Heart left ventricle (tissue), 16 donors: ENCODE results near the gene KPNB1. TPM values are rescaled to one million over a fixed set of nuclear protein-coding genes. Genes with fewer than 3 reads are reported as not detected.

ENCODE experiments used
- ATAC-seq, 4 donors: fragments of 200-7000 bp; cut with Tn5 transposase; one replicate each; pipeline ENCODE4 v1.9.1; 2020 to 2022; ENCODE audit warnings: moderate library complexity in 4 of 4, mild to moderate bottlenecking in 3 of 4, moderate number of reproducible peaks in 1 of 4
- DNase-seq, 5 donors: peaks; one replicate each; pipeline ENCODE4 v3.0.0-alpha.2; 2020
- H3K27ac ChIP-seq, 12 donors: fragments of 200-600 bp; sonication (generic) in 4 of 12; one replicate each; pipeline versions ENCODE4 v1.5.0 to v1.8.0; 2016 to 2022; ENCODE audit warnings: mild to moderate bottlenecking in 2 of 12
- H3K27me3 ChIP-seq, 9 donors: fragments of 200-600 bp; sonication (generic) in 2 of 9; one replicate each; pipeline versions ENCODE4 v1.5.1 to v1.8.0; 2016 to 2022; ENCODE audit warnings: mild to moderate bottlenecking in 3 of 9
- H3K36me3 ChIP-seq, 9 donors: fragments of 200-600 bp; sonication (generic) in 2 of 9; one replicate each; pipeline versions ENCODE4 v1.5.0 to v1.8.0; 2018 to 2022; ENCODE audit warnings: mild to moderate bottlenecking in 2 of 9
- H3K4me1 ChIP-seq, 12 donors: fragments of 200-600 bp; sonication (generic) in 4 of 12; one replicate each; pipeline versions ENCODE4 v1.5.0 to v1.8.0; 2016 to 2022; ENCODE audit warnings: mild to moderate bottlenecking in 3 of 12
- H3K4me3 ChIP-seq, 12 donors: fragments of 200-600 bp; sonication (generic) in 4 of 12; one replicate each; pipeline versions ENCODE4 v1.5.0 to v1.8.0; 2017 to 2022; ENCODE audit warnings: mild to moderate bottlenecking in 9 of 12, moderate library complexity in 4 of 12
- H3K9me3 ChIP-seq, 12 donors: fragments of 200-600 bp; sonication (generic) in 4 of 12; one replicate each; pipeline versions ENCODE4 v1.5.0 to v1.8.0; 2016 to 2022; ENCODE audit warnings: mild to moderate bottlenecking in 1 of 12
- CTCF ChIP-seq, 12 donors: fragments of 200-600 bp; sonication (generic) in 4 of 12; IDR thresholded peaks; one replicate each; pipeline versions ENCODE4 v1.5.0 to v1.8.0; 2018 to 2022; ENCODE audit warnings: antibody characterized with exemption in 12 of 12, mild to moderate bottlenecking in 5 of 12
- POLR2A ChIP-seq, 2 donors: fragments of 450-650 bp; IDR thresholded peaks; one replicate each; pipeline ENCODE4 v1.6.1; 2017; ENCODE audit warnings: antibody characterized with exemption in 2 of 2, mild to moderate bottlenecking in 2 of 2, moderate library complexity in 2 of 2
- WGBS, 4 donors: extraction: QIAGEN DNeasy Blood & Tissue Kit in 2 of 4; methylation state at CpG; one replicate each; pipeline versions ENCODE4 v1.1.5 to v1.1.7; 2013 to 2018; 5-methylcytosine and 5-hydroxymethylcytosine counted together
- intact Hi-C, 10 donors: fragments of 100-400 bp; cut with DNase I; formaldehyde crosslinking; loops; one replicate each; pipeline versions ENCODE4 v1.11.1 to v1.14.2; 2022
- polyA plus RNA-seq, 2 donors: library from polyadenylated mRNA; stranded (reverse); fragments of 200-250 nt; gene quantifications; one replicate each; pipeline ENCODE4 v1.2.3, GENCODE V29; 2013
- total RNA-seq, 9 donors: library from RNA; depleted of rRNA in 2 of 9; stranded (reverse); fragments of >200 nt in 2 of 9; fragmentation: NEBNext Ultra II Directional in 3 of 9; extraction: Animal tissue kit (Norgen Biotek cat#: 25700) in 3 of 9; gene quantifications; one replicate each; pipeline versions ENCODE4 v1.1.0 to v1.2.4, GENCODE V29; 2016 to 2023
- donor health status: ischemic (EF 13 %, LVEDD 7.1; RV severe dilation, severe dysfunction).
- donor health status: healthy with polysubstance abuse.
- donor health status: DM: no; HTN: yes; CAD: no.
- donor health status: DM: no; HTN: no; CAD: no.
- donor health status: ischemic (EF 25% LVEDD 6.9; RV normal size, moderate dysfunction).
- donor health status: ischemic (EF 25% LVEDD 5.7; RV mildly dilated, moderate dysfunction).
- donor health status: healthy.
- donor health status: DM: yes; HTN: yes; CAD: no.
- donor health status: ischemic (EF 35%, LVEDD 5.7; RV mildly dilated, moderate dysfunction).
- donor health status: nonischemic (EF 11% LVEDD 7.7; RV severe dilation, severe dysfunction).
- donor health status: DM: yes; HTN: yes; CAD: no.
- donor health status: PGD.
- donor health status: ischemic (EF 29% LVEDD 5.4; RV normal size, mild dysfunction).
- donor health status: nonischemic (EF 23%, LVEDD 6.1; RV moderate dilation, normal function).

The KPNB1 gene
- total and polyA plus RNA-seq, 11 donors, result 30.7 to 236 (median 174) TPM

- Histone ChIP-seq H3K27ac (peak overlapping the region in 1 of 12 donors; percentile 77), H3K4me1 (peaks cover 0 to 71% (median 43%) of the 10 kb centered on the region in 12 donors), H3K36me3 (peaks cover 0 to 55% (median 51%) of the 10 kb centered on the region in 9 donors), H3K27me3 (no peaks in the 10 kb centered on the region), H3K4me3 (peak overlapping the region in 2 of 12 donors; percentile 83 to 94), H3K9me3 (no peaks in the 10 kb centered on the region)
- TF ChIP-seq CTCF (IDR thresholded peaks at IDR 0.05) (no peak), POLR2A (IDR thresholded peaks at IDR 0.05) (no peak)
- intact Hi-C loops, result loop anchor here in 1 of 10 donors (5.0 kb wide), 1 partner anchor 41 kb away; the partner anchor contains the start of gene TBKBP1
- DNase-seq (no peak), ATAC-seq (no peak)
- WGBS, 4 donors, result 57 to 59% (median 58%) methylated on average over 2 of the region's 2 CpGs
Measured at GRCh38 chr17:47651704-47652103, 2.0 kb downstream of the KPNB1 start.

GRCh38 chr17:47652570-47652969, 2.9 kb downstream of the KPNB1 start:
- H3K4me1 ChIP-seq, result peaks cover 0 to 63% (median 43%) of the 10 kb centered on the region in 12 donors
- peak overlapping the region in 1 of 12 donors; percentile 77 for H3K27ac ChIP-seq
- H3K36me3 ChIP-seq, result peaks cover 0 to 64% (median 59%) of the 10 kb centered on the region in 9 donors
- DNase-seq, result no peak
- ATAC-seq, result no peak
- WGBS, 4 donors, result 88 to 90% (median 90%) methylated on average over 6 of the region's 6 CpGs
- TF ChIP-seq CTCF (IDR thresholded peaks at IDR 0.05) (no peak), POLR2A (IDR thresholded peaks at IDR 0.05) (no peak)
- no peak overlapping the region for H3K4me3 ChIP-seq
- intact Hi-C loops, result loop anchor here in 1 of 10 donors (5.0 kb wide), 1 partner anchor 40 kb away; the partner anchor contains the start of gene TBKBP1
- H3K9me3 ChIP-seq, result no peaks in the 10 kb centered on the region
- H3K27me3 ChIP-seq, result no peaks in the 10 kb centered on the region

DNA sequence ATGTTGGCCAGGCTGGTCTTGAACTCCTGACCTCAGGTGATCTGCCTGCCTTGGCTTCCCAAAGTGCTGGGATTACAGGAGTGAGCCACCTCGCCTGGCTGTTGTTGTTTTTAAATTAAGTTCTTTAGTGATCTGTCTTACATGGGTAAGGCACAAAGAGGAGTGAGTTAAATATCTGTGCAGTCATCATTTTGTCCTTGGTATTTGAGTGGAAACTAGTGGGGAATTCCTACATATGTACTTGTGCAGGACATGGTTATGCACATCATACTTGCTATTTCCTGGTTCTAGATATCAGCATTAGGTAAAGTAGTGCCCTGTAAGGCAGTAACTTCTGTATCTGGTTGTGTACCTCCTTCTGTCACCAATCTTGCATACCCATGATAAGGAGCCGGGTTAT, 3.7 kb downstream of the KPNB1 start:
- TF ChIP-seq POLR2A (IDR thresholded peaks at IDR 0.05) (no peak), CTCF (IDR thresholded peaks at IDR 0.05) (no peak)
- DNase-seq (no peak), ATAC-seq (no peak)
- Histone ChIP-seq H3K36me3 (peaks cover 0 to 72% (median 68%) of the 10 kb centered on the region in 9 donors), H3K27ac (no peak overlapping the region), H3K4me3 (no peak overlapping the region), H3K4me1 (peaks cover 0 to 56% (median 41%) of the 10 kb centered on the region in 12 donors), H3K9me3 (no peaks in the 10 kb centered on the region), H3K27me3 (no peaks in the 10 kb centered on the region)
- WGBS, 4 donors, result 47 to 69% (median 65%) methylated on average over 2 of the region's 2 CpGs
- intact Hi-C loops, result loop anchor here in 1 of 10 donors (5.0 kb wide), 1 partner anchor 39 kb away; the partner anchor contains the start of gene TBKBP1

DNA sequence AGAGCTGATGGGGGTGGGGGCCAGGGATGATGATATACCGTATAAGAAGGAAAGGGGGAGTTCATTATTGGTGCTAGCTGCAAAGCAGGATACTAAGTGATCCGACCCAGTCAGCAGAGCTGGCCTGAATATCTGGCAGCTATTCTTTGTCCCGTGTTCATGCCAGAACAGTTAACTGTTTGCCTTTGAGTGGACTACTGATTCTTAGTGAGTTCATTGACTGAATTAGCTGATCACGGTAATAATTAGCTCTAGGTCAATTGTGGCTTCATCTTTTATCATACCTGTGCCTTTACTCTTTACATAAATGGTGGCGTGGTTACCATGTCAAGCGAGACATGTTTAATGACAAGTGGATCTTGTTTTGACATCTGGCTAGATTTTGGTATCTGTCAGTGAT, 5.3 kb downstream of the KPNB1 start:
- no peaks in the 10 kb centered on the region for H3K9me3 ChIP-seq
- no peaks in the 10 kb centered on the region for H3K27me3 ChIP-seq
- H3K4me1 ChIP-seq, result peaks cover 0 to 62% (median 36%) of the 10 kb centered on the region in 12 donors
- intact Hi-C loops, result loop anchor here in 1 of 10 donors (5.0 kb wide), 1 partner anchor 37 kb away; the partner anchor contains the start of gene TBKBP1
- WGBS, 4 donors, result 40 to 47% (median 45%) methylated on average over 6 of the region's 6 CpGs
- TF ChIP-seq POLR2A (IDR thresholded peaks at IDR 0.05) (no peak), CTCF (IDR thresholded peaks at IDR 0.05) (no peak)
- ATAC-seq (no peak), DNase-seq (no peak)
- no peak overlapping the region for H3K4me3 ChIP-seq
- H3K36me3 ChIP-seq, result peaks cover 0 to 88% (median 83%) of the 10 kb centered on the region in 9 donors
- H3K27ac ChIP-seq, result no peak overlapping the region
